Measurements from ENCODE around the gene RAB11FIP2.

RAB11FIP2 gene

GRCh38 chr10:118062798-118063238 is 16.1 kb upstream of the RAB11FIP2 start:
- no peak for ATAC-seq (ENCODE audit: insufficient read depth, low read depth)
- TF ChIP-seq, protein P1, sequence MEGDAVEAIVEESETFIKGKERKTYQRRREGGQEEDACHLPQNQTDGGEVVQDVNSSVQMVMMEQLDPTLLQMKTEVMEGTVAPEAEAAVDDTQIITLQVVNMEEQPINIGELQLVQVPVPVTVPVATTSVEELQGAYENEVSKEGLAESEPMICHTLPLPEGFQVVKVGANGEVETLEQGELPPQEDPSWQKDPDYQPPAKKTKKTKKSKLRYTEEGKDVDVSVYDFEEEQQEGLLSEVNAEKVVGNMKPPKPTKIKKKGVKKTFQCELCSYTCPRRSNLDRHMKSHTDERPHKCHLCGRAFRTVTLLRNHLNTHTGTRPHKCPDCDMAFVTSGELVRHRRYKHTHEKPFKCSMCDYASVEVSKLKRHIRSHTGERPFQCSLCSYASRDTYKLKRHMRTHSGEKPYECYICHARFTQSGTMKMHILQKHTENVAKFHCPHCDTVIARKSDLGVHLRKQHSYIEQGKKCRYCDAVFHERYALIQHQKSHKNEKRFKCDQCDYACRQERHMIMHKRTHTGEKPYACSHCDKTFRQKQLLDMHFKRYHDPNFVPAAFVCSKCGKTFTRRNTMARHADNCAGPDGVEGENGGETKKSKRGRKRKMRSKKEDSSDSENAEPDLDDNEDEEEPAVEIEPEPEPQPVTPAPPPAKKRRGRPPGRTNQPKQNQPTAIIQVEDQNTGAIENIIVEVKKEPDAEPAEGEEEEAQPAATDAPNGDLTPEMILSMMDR (IDR thresholded peaks at IDR 0.05; ENCODE audit: borderline replicate concordance, extremely low read depth, low read length, poor library complexity, severe bottlenecking) = no peak
- no peak for TF ChIP-seq EZH2 (IDR thresholded peaks at IDR 0.05; ENCODE audit: borderline replicate concordance, low read depth, low read length, severe bottlenecking)
- H3K79me2 ChIP-seq (ENCODE audit: insufficient read depth, low read length) = no peaks in the 10 kb centered on the region

GRCh38 chr10:118058371-118058770 is 11.6 kb upstream of the RAB11FIP2 start:
- Histone ChIP-seq H2AFZ (ENCODE audit: low read depth, low read length) (no peak overlapping the region), H3K27me3 (ENCODE audit: insufficient read depth, low read length, poor library complexity) (no peaks in the 10 kb centered on the region), H3K27ac (ENCODE audit: low read length) (no peak overlapping the region), H3K79me2 (ENCODE audit: insufficient read depth, low read length) (no peaks in the 10 kb centered on the region), H3K9ac (ENCODE audit: low read depth, low read length) (no peak overlapping the region), H4K20me1 (ENCODE audit: insufficient read depth, low read length) (no peaks in the 10 kb centered on the region), H3K9me3 (ENCODE audit: insufficient read depth, low read length, severe bottlenecking) (no peaks in the 10 kb centered on the region), H3K4me1 (ENCODE audit: insufficient read depth, low read length) (no peaks in the 10 kb centered on the region), H3K36me3 (ENCODE audit: insufficient read depth, low read length) (no peaks in the 10 kb centered on the region), H3K4me2 (ENCODE audit: insufficient read depth, low read length) (no peak overlapping the region), H3K4me3 (ENCODE audit: low read depth in 1 of 2, low read length in 2 of 2) (no peak overlapping the region)
- ATAC-seq (ENCODE audit: insufficient read depth, low read depth) (no peak), DNase-seq (no peak)
- TF ChIP-seq, protein P1 (IDR thresholded peaks at IDR 0.05; ENCODE audit: borderline replicate concordance, extremely low read depth, low read length, poor library complexity, severe bottlenecking) = no peak
- no peak for TF ChIP-seq EZH2 (IDR thresholded peaks at IDR 0.05; ENCODE audit: borderline replicate concordance, low read depth, low read length, severe bottlenecking)

More at GRCh38 chr10:118062798-118063238, 16.1 kb upstream of the RAB11FIP2 start:
- no peak for DNase-seq
- H3K27ac ChIP-seq (ENCODE audit: low read length) = no peak overlapping the region
- no peaks in the 10 kb centered on the region for H3K9me3 ChIP-seq (ENCODE audit: insufficient read depth, low read length, severe bottlenecking)
- H3K4me3 ChIP-seq (ENCODE audit: low read depth in 1 of 2, low read length in 2 of 2) = no peak overlapping the region
- no peak overlapping the region for H3K9ac ChIP-seq (ENCODE audit: low read depth, low read length)
- H3K4me1 ChIP-seq (ENCODE audit: insufficient read depth, low read length) = no peaks in the 10 kb centered on the region
- no peak overlapping the region for H2AFZ ChIP-seq (ENCODE audit: low read depth, low read length)
- no peaks in the 10 kb centered on the region for H3K36me3 ChIP-seq (ENCODE audit: insufficient read depth, low read length)
- no peaks in the 10 kb centered on the region for H4K20me1 ChIP-seq (ENCODE audit: insufficient read depth, low read length)
- no peaks in the 10 kb centered on the region for H3K27me3 ChIP-seq (ENCODE audit: insufficient read depth, low read length, poor library complexity)
- no peak overlapping the region for H3K4me2 ChIP-seq (ENCODE audit: insufficient read depth, low read length)

- H3K36me3 ChIP-seq (ENCODE audit: insufficient read depth, low read length) = no peaks in the 10 kb centered on the region
- no peak for TF ChIP-seq EZH2 (IDR thresholded peaks at IDR 0.05; ENCODE audit: borderline replicate concordance, low read depth, low read length, severe bottlenecking)
- TF ChIP-seq, protein P1 (IDR thresholded peaks at IDR 0.05; ENCODE audit: borderline replicate concordance, extremely low read depth, low read length, poor library complexity, severe bottlenecking) = no peak
- H3K9ac ChIP-seq (ENCODE audit: low read depth, low read length) = no peak overlapping the region
- DNase-seq = no peak
- no peaks in the 10 kb centered on the region for H3K27me3 ChIP-seq (ENCODE audit: insufficient read depth, low read length, poor library complexity)
- no peaks in the 10 kb centered on the region for H3K79me2 ChIP-seq (ENCODE audit: insufficient read depth, low read length)
- H3K9me3 ChIP-seq (ENCODE audit: insufficient read depth, low read length, severe bottlenecking) = no peaks in the 10 kb centered on the region
- no peak overlapping the region for H2AFZ ChIP-seq (ENCODE audit: low read depth, low read length)
- ATAC-seq (ENCODE audit: insufficient read depth, low read depth) = no peak
- no peaks in the 10 kb centered on the region for H3K4me1 ChIP-seq (ENCODE audit: insufficient read depth, low read length)
- H3K4me2 ChIP-seq (ENCODE audit: insufficient read depth, low read length) = no peak overlapping the region
- no peak overlapping the region for H3K4me3 ChIP-seq (ENCODE audit: low read depth in 1 of 2, low read length in 2 of 2)
- H4K20me1 ChIP-seq (ENCODE audit: insufficient read depth, low read length) = no peaks in the 10 kb centered on the region
- no peak overlapping the region for H3K27ac ChIP-seq (ENCODE audit: low read length)
Observed at GRCh38 chr10:118057361-118057760, 10.6 kb upstream of the RAB11FIP2 start.

DNA sequence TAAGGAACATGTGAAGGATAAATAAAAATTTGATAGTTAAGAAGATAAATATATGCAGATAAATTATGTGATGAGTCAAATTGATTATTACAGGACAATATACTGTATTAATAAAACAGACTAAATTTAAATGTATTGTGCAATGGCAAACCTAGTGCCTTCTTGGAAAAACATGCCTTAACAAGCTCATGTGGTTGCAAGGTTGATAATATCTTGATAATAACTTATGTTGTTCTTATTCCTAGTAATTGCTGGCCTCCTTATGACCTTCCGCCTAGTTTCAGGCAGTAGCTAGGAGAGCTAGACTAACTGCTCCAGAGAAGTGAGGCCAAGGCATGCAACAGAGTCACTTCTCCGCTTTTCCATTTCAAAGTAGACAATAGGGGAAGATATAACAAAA is 7.6 kb upstream of the RAB11FIP2 start:
- H3K27ac ChIP-seq (ENCODE audit: low read length) = no peak overlapping the region
- no peak for DNase-seq
- H2AFZ ChIP-seq (ENCODE audit: low read depth, low read length) = no peak overlapping the region

More for the DNA sequence above, 7.6 kb upstream of the RAB11FIP2 start:
- Histone ChIP-seq H3K9me3 (ENCODE audit: insufficient read depth, low read length, severe bottlenecking) (no peaks in the 10 kb centered on the region), H3K4me3 (ENCODE audit: low read depth in 1 of 2, low read length in 2 of 2) (no peak overlapping the region), H3K79me2 (ENCODE audit: insufficient read depth, low read length) (no peaks in the 10 kb centered on the region), H3K36me3 (ENCODE audit: insufficient read depth, low read length) (no peaks in the 10 kb centered on the region), H3K9ac (ENCODE audit: low read depth, low read length) (no peak overlapping the region), H3K4me2 (ENCODE audit: insufficient read depth, low read length) (no peak overlapping the region), H3K27me3 (ENCODE audit: insufficient read depth, low read length, poor library complexity) (no peaks in the 10 kb centered on the region), H4K20me1 (ENCODE audit: insufficient read depth, low read length) (no peaks in the 10 kb centered on the region), H3K4me1 (ENCODE audit: insufficient read depth, low read length) (no peaks in the 10 kb centered on the region)
- no peak for ATAC-seq (ENCODE audit: insufficient read depth, low read depth)
- TF ChIP-seq EZH2 (IDR thresholded peaks at IDR 0.05; ENCODE audit: borderline replicate concordance, low read depth, low read length, severe bottlenecking) = no peak
- TF ChIP-seq, protein P1 (IDR thresholded peaks at IDR 0.05; ENCODE audit: borderline replicate concordance, extremely low read depth, low read length, poor library complexity, severe bottlenecking) = no peak

Measured in DND-41 (cell line).